ENCODE results near the gene GZMH.
"Not testable (repeated sequence)": the region's sequence is repeated elsewhere in the genome, so short reads cannot be mapped to it uniquely, and the experiment has no call there.

Gene GZMH, protein sequence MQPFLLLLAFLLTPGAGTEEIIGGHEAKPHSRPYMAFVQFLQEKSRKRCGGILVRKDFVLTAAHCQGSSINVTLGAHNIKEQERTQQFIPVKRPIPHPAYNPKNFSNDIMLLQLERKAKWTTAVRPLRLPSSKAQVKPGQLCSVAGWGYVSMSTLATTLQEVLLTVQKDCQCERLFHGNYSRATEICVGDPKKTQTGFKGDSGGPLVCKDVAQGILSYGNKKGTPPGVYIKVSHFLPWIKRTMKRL

DNA sequence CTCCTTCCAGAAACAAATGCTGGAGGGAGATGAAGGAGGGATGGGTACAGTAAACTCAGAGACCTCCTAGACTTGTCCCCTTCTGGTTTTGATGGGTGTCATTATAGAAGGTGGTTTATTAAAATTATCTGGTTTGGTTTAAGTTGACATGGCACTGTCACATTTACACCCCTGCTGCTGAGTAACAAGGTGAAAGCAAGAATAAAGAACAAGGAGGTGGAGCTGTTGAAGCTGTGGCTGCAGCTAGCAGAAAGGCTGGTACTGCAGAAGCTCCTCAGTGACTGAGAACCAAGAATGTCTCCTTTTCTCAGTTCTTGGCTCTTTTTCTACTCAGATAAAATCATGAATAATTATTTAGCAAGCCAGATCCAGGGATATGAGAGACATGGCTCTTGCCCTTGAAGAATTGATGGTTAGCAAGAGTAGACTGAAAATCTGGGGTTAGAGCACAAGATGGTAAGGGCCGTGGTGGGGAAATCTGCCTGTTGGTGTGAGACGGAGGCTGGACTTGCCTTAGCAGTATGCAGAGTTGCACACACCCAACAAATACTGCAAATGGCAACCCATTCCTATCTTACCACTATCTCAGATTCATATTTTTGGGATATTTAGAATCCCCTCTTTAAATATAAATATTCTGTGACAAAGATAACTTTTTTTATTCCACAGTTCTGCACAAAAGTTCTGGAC lies at the start of gene GZMH:
GZMH (minus strand) TSS at position 31 of the 690 bp plus-strand sequence. CDS start 72 bp downstream, outside the sequence.
- no peak for DNase-seq

DNA sequence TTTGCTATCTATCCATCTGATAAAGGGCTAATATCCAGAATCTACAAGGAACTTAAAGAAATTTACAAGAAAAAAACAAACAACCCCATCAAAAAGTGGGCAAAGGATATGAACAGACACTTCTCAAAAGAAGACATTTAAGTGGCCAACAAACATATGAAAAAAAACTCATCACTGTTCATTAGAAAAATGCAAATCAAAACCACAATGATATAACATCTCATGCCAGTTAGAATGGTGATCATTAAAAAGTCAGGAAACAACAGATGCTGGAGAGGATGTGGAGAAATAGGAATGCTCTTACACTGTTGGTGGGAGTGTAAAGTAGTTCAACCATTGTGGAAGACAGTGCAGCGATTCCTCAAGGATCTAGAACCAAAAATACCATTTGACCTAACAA lies 38.9 kb upstream of the GZMH start:
- DNase-seq: not testable (repeated sequence)

DNA sequence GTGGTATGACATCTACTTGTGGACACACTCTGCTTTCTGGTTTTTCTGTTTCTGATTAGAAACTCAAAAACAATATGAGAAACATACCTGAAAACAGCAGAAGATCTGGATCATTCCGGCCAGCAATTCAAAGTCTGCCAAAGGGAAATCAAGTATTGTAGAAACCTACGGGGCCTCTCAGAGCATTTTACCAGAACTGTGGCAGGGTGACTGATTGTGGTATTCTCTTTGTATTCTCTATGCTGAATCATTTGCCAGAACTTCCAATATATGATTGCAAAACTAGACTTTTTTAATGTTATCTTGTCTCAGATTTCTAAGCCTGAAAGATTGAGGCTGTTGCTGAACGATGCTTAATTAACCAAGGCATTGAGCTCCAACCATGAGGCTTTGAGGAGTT lies 30.4 kb upstream of the GZMH start:
- no peak for DNase-seq

- DNase-seq: no peak
Measured at GRCh38 chr14:24639270-24639669, 29.8 kb upstream of the GZMH start.

DNA sequence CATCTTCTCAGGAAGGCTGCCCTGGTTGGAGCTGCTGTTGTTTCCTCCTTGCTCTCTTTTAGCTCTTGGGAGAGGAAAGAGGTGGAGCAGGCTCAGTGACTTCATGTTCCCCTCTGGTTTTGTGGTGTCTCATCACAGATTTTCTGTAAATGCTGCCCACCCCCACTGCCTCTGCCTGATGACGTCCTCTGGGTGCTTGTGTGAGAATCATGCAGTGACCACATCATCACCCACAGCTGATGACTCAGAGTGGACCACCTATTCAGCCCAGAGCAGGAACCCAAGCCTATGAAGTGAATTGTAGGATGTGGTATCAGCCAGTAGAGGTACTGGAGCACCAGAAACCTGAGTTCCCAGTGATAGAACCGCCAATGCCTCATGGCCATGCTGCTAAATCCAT lies 24.7 kb upstream of the GZMH start, which contains the start of gene GZMB:
GZMB (minus strand) TSS at position 33 of the 400 bp plus-strand sequence; CDS start at position 3, 30 bp downstream.
- DNase-seq: peak in 1 of 4 experiments; percentile 2

DNA sequence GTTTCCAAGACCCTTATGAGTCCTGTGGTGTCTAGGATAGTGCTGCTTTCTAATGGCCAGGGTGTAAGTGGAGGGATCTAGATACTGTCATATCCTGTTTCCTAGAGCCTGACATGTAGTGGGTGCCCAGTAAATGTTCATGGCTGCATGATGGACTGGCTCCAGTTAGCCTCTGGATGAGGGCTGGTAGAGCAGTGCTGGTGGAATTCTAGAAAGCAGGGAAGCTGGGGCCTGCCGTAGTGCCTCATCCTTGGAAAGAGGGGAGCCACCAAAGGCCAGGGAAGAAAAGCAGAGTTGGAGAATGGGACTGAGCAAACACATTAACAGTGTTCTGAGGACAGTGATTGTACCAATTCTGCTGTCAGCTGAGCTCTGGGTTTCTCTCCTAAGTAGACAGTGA lies 23.9 kb upstream of the GZMH start:
- no peak for DNase-seq

DNA sequence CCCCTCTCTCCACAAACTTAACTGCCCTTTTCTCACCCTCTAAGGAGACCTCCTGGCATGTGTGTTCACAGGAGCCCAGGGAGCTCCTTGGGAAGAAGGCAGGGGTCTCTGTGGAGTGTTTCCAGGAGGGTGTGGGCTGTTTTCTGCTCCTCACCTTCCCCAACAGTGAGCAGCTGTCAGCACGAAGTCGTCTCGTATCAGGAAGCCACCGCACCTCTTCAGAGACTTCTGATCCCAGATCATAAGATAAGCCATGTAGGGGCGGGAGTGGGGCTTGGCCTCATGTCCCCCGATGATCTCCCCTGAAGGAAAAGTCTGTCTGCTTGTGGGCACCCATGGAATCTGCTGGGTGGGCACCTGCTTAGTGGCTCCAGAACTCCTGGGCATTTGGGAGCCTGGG lies 23.3 kb upstream of the GZMH start:
- DNase-seq: no peak

DNA sequence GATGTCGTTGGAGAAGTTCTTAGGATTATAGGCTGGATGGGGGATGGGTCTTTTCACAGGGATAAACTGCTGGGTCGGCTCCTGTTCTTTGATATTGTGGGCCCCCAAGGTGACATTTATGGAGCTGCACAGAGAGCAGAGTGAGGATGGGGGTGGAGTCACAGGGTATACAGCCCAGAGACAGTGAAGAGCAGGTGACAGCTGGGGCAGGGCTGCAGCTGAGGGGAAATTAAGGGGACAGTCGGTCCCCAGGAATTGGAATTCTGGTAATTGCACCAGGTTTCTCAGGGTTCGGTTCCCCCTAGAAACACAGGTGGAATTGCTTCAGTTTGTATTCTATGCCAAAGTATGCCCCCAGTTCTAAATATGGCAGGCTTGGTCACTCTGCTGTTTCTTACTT lies 22.9 kb upstream of the GZMH start:
- no peak for DNase-seq

DNA sequence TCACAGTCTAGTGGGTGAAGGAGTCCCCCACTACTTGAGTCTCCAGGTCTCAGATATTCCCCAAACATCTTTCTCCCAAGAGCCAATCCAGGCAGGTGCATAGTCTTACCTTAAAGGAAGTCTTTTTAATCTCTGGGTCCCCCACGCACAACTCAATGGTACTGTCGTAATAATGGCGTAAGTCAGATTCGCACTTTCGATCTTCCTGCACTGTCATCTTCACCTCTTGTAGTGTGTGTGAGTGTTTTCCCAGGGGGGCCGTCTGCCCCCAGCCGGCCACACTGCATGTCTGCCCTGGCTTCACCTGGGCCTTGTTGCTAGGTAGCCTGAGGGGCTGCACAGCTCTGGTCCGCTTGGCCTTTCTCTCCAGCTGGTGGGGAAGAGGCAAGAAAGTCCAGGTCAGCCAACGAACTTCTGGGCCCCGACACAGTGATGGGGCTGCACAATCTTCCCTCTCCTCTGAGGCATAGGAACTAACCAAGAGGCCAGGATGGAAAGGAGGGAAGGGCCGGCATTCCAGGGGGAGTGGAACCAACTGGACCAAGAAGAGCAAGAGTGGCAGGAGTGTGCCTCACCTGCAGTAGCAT lies 22.4 kb upstream of the GZMH start:
- DNase-seq: no peak

- no peak for DNase-seq
Measured at GRCh38 chr14:24630872-24631477, 21.5 kb upstream of the GZMH start.

DNA sequence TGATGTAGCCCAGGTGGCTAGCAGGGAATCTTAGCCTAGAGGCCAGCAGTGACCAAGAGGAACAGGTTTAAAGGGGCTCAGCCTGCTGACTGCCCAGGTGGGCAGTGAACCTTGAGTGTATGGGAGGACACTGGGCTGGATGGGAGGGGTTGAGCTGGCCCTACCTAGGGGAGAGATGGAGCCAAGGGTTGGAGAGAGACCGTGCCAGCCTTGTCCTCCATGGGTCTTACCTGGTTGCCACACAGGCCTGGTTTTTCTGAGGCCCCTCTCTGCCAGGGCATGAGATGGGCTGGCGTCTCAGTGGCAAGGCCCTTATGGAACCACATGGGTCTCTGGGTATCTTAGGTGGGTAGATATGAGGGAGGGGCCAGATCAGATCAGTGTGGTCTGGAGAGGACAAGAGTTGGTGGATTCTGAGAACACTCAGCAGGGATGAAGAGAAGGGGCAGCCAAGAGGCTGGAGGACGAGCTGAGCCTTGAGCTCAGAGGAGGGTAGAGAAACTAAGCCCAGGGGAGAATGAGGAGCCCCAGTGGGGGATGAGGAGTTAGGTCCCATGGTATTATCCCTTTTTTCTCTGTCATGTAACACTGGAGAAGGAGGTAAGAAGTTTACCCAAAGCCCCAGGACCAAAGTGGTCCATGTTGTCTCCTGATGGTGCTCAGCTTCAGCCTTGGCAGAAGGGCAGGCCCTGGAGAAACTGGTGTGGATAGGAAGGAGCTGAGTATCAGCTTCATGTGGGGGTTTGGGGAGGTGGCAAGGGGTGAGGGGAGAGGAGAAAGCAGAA lies 20.8 kb upstream of the GZMH start:
- no peak for DNase-seq

GRCh38 chr14:24629521-24629920 lies 20.0 kb upstream of the GZMH start:
- DNase-seq: no peak

DNA sequence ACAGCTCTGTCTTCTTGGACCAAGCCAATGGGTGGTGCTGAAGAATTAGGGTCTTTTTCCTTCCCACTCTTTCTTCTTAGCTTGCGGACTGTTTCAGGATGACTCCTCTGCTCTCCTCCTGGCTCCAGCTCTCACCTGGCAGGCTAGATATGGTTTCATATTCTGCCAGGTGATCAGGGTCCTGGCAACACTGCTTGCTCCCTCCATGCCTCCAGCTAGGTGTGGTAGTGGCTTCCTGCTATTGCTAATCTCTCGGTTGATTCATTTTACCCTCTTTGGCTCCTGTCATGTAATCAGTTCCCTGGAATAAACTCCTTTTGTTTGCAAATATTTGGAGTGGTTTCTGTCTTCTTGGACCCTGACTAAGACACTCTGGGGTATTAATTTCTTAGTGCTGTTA lies 4.3 kb upstream of the GZMH start:
- no peak for DNase-seq

GRCh38 chr14:24613241-24613640 lies 3.8 kb upstream of the GZMH start:
- DNase-seq: no peak

- no peak for DNase-seq
Measured at GRCh38 chr14:24612196-24612595, 2.7 kb upstream of the GZMH start.

- DNase-seq: no peak
Measured at GRCh38 chr14:24607635-24608514, 1.6 kb downstream of the GZMH start.

- no peak for DNase-seq
Measured at GRCh38 chr14:24607081-24607480, 2.4 kb downstream of the GZMH start.

DNA sequence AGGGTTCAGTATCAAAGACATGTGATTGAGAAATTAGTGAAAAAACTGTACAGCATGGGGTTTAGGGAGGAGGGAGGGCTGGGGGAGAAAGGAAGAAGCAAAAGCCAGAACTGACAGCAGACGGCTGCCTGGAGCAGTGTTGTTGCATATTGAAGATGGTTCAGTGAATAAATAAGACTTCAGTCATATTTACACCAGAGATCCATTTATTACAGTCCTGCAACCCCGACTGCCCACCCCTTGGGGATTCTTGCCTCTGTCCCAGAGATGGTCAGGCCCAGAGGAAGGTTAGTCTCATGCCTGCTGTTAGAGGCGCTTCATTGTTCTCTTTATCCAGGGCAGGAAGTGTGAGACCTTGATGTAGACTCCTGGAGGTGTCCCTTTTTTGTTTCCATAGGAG lies 3.2 kb downstream of the GZMH start:
- no peak for DNase-seq

DNA sequence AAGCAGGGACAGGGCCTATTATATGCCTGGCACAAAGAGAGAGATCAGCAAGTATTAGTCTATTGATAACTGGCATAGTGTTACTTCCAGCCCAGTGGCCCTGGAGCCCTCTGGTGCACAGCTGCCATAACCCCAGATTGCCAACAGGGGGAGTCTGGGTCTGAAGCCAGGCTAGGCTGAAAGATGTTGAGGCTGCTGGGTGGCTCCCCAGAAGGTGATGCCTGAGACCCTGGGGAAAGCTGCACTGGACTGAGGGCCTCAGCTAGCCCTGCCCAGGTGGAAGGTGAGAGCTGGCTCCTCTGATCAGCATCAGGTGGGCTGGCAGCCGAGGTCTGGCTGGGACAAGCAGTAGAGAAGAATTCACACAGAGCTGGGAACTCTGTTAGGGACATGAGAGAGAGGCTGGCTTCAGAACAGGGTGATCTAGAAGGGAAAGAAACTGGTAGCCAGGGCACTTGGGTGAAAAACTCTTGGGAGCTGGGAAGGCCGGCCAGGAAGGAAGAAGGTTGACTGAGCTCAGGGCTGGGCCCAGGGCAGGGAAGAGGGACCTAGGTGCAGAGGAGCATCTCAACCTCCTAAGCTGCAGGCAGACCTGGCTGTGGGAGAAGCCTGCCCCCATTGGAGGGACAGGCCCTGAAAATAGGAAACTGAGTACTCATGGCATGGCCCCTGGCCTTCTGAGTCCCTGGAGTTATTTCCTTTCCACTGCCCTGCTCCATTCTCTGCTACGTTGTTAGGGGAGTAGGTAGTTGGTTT lies 3.9 kb downstream of the GZMH start:
- DNase-seq: peak; percentile 21 to 38 (median 28)

DNA sequence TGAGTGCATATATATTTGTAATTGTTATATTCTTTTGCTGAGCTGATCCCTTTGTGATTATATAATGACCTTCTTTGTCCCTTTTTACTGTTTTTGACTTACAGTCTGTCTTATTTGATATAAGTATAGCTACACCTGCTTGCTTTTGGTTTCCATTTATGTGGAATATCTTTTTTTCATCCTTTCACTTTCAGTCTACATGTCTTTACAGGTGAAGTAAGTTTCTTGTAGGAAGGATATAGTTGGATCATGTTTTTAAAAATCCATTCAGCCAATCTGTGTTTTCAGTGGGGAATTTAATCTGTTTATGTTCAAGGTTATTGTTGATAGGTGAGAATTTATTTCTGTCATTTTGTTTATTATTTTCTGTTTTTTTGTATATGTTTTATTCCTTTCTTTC lies 12.1 kb downstream of the GZMH start:
- no peak for DNase-seq
